ENCODE data around the gene JPT2.
A peak's percentile ranks its signal among the peaks of the same experiment; 100 is the strongest.

JPT2 gene, protein sequence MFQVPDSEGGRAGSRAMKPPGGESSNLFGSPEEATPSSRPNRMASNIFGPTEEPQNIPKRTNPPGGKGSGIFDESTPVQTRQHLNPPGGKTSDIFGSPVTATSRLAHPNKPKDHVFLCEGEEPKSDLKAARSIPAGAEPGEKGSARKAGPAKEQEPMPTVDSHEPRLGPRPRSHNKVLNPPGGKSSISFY

DNA sequence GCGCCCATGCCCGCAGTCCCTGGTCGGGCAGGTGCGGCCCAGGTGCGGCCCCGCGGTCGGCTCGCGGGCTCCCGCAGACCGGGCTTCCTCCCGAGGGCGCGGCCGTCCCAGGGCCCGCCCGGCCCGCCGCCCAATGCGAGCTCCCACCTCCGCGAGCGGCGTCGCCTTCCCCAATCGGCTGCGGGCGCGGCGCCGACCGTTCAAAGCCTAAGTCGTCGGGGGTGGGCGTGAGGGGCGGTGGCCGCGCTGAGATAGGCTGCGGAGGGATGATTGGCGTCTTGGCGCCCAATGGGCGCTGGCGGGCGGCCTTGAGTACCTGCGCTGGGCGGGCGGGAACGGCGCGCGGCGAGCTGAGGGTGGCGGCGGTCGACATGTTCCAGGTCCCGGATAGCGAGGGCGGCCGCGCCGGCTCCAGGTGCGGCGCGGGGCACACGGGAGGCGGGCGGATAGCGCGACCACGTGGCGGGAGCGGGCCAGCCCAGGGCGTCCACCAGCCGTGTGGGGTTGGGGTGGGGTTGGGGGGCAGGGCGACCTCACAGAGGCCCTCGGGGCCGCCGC lies at the start of gene JPT2:
Gene JPT2 (plus strand): TSS at position 338 of the 558 bp plus-strand sequence. CDS start 34 bp downstream, at position 372.
- DNase-seq: peak; percentile 93

DNA sequence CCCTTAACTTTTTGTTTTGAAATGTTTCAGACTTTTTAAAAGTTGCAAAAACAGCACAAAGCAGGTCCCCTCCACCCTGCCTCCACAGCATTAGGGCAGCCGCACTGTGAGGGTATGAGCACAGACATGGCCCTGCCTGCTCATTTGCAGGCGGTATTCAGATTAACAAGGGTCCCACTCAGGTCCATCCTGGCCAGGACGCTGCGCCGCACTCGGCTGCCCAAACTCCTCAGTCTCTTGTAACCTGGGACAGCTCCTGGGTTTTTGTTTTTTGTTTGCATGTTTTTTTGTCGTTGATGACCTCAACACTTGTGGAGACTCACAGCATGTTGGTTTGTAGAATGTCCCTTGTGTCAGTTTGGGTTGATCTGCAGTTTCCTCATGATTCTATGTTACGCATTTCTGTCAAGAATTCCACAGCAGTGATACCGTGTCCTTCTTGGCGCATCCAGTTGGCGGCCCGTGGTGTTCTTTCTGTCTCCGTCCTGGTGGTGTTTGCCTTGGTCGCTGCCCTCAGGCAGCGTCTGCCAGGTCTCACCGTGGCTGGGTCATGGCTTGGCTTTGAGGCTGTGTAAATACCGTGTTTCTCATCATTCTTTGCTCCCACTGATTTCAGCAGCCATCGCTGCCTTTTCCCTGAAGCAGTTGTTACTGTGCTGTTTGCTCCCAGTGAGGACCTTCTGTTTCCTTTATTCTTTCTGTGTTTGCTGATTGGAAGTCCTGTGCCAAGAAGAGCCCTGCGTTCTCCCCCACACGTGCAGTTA lies 47.4 kb upstream of the JPT2 start:
- no peak for DNase-seq

DNA sequence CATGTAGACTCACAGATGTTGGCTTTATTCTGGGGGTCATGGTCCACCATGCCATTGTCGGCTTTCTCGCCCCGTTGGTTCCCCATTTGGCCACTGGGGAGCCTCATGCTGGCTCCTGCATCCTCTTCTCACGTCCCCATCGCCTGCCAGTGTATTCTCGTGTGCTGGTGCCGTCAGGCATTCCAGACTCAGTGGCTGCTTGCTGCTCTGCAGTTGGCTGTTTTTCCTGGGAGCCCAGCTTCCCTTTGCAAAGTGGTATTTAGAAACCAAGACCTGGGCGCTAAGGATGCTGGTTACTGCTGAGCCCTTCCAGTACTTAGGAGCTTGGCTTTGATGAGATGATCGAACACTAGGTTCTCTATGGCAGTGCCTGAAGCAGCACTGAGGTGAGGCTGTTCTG lies 46.8 kb upstream of the JPT2 start:
- no peak for DNase-seq

DNA sequence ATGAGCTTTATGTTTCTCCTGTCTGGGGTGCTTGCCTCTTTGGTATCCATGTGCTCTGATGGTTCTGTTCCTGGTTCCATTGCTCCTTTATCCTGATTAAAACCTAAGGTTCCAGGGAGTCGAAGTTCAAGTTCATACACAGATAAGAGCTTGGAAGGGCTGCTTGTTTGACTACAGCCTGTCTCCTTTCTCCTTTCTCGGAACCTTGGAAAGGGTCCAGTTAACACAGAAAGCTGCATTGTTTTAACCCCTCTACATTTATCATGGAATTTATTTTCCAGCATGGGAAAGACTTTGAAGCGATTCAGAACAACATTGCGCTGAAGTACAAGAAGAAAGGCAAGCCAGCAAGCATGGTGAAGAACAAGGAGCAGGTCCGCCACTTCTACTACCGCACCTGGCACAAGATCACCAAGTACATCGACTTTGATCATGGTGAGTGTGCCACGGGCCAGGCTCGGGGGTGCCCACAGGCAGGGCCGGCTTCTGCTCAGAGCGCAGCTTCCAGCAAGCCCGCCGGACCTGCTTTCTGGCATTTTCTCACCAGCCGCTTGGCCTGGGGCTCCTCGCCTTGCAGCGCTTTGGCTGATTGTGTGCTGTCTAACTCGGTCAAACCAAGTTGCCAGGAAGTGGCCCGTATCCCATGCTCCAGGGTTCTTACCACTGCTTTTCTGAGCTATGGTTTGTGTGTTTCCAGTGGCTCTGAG lies 46.0 kb upstream of the JPT2 start:
- DNase-seq: no peak

DNA sequence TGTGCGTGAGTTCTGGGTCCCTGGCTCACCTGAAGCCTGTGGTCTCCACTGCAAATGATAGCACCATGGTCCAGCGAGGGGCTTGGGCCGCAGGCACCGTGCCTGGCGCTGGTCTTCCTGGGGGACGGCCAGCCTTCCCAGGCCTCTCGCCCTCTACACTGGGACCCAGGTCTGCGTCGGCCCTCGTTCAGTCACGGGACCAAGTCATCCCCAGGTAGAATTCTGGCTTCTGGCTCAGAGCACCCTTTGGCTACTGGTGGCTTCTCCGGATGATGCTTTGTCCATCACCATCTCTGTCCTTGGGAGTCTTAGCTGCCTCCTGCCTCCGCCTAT lies 45.5 kb upstream of the JPT2 start:
- no peak for DNase-seq

DNA sequence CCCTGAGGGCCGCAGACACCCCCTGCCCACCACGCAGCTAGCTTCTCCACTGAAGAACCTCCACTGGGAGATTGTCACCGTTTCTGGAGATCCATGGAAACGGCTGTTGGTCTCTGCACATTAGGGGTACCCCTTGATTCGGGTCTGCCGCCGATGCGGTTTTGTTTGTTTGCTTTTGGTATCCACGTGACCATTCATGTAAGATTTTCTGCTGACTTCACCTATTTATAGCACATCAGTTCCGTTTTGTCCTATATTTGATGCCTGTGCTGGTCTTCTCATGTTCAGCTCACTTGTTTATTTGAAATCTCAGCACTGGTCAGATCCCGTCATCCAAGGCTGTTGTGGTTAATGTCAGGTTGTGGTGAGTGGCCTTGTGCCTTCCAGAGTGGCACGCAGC lies 44.8 kb upstream of the JPT2 start:
- DNase-seq: no peak

DNA sequence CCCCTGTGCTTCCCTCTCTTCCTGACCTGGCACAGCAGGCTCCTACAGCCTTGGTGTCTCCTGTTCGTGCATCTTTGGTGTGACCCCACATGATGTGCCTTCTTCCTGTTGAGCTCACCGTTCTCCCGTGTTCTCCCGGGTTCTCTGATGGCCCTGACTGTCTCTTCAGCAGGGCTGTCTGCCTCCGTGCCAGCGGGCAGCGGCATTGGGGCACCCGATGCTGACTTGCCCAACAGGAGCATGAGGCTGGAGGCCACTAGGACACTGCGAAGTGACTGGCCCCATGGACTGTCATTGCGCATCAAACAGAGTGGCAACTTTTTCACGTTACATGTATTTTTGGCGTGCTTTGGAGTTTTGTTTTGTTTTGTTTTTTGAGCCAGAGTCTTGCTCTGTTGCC lies 43.5 kb upstream of the JPT2 start:
- no peak for DNase-seq

DNA sequence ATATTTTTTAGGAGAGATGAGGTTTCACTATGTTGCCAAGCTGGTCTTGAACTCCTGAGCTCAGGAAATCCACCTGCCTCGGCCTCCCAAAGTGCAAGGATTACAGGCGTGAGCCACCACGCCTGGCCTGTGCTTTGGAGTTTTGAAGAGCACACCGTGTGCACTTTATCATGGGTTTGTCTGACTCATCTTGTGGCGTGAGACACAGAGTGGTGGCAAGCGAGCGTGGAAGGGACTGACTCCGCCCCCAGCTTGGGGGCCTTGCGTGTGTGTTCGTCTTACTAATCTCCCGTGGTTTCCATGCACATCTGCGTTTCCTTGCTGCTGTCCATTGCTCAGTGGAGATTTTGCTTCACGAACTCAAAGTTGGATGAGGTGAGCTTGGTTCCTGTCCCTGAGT lies 43.0 kb upstream of the JPT2 start:
- DNase-seq: no peak

DNA sequence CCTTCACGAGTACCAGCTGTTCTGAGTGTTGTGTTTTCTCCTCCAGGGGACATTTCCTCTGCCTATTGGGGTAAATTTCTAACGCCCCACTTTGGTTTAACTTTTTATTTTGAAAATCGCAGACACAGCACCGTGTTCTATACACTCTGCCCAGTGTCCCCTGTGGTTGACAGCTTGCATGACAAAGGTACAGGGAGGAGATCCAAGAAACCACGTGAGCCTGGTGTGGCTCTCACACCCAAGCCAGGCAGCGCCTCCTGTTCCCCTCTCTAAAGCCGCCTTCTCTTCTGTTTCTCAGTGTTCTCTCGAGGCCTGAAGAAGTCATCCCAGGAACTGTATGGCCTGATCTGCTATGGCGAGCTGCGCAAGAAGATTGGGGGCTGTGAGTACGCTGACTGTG lies 40.6 kb upstream of the JPT2 start:
- DNase-seq: no peak

DNA sequence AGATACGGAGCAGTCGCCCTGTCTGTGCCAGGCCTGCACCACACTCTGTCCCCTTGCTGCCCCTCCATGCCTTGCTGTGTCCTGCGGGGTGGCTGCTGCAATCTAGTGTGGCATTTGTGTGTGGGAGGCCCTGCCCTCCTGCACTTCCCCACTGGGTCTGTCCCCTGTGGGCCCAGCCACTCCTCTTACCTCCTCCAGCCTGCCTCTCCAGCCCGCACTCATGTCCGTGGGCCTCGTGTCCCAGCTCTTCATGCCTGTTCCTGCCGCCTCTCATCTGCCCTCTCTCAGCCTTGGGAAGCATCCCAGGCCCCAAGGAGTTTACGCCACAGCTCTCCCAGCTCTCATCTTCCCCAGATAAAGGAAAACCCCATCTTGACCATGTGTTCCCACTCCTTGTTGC lies 39.3 kb upstream of the JPT2 start:
- no peak for DNase-seq

DNA sequence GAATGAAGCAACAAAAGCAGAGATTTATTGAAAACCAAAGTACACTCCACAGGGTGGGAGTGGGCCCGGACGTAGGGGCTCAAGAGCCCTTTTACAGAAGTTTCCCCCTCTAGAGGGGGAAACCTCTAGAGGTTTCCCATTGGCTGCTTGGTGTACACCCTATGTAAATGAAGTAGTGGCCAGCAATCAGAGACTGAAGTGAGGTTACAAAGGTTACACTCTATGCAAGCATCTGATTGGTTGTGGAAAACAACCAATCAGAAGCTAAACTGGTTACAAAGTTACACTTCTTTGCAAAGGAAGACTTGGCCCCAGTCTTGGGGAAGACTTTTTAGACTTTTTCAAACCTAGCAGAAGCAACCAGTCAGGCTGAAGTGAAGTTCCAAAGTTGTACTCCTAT lies 38.8 kb upstream of the JPT2 start:
- no peak for DNase-seq

DNA sequence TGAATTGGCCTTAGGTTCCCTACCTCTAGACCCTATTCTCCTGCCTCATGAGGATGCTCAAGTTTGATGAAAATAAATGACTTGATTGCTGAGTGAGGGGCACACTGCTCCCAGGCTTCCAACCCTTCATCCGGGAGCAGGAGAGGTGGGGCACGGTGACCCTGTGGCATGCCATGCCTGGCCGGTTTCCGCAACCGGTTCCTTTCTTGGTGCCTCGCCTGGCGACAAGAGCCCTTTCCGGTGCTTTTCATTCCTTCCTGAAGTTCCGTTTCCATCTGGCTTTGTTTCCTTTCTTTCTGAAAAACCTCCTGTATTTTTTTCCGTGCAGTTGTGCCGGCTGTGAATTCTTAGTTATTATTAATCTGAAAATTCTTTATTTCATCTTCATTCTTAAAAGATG lies 38.2 kb upstream of the JPT2 start:
- no peak for DNase-seq

DNA sequence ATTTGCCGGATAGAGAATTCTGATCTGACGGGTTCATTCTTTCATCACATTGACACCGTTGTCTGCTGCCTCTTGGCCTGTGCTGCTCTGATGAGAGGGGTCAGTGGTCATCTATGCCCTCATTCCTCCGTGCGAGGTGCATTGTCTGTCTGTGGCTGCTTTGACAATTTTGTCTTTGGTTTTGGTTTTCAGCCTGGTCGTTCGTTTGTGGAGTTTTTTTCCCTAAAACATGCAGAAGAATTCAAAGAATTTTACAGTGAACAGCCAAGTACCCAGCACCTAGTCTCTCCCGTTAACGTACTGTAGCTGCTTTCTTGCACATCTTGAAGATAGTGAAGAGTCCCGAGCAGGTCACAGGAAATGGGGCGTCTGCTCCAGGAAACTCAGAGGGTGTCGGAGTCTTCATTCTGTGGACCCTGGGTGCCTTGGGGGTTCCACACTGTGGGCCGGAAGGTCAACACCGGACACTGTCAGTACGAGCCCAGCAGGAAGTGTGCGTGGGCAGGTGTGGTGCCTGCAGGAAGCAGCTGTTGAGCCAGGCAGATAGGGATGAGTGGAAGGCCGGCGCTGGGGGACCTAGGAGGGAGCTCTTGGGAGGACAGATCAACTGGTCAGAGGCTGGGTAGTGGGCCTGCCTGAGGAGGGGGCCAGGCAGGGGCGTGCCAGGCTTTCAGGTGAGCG lies 37.7 kb upstream of the JPT2 start:
- DNase-seq: no peak

DNA sequence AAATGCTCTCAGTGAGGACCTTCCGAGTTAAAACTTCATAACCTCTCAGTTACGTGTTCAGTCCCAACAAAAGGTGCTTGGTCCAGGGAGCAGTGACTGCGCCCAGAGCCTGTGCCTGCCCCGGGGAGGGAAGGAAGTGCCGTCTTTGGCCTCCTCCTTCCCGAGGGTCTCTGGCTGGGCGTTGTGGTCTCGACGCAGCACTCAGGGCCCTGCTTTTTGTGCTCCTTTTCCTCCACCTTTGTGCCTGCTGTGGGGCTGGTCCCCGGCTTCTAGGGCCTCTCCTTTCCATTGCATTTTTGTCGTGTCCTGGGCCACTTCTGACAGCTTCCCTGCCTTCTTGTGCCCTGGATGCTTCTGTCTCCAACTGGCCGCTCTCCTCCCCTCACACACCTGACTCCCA lies 36.8 kb upstream of the JPT2 start:
- DNase-seq: no peak

DNA sequence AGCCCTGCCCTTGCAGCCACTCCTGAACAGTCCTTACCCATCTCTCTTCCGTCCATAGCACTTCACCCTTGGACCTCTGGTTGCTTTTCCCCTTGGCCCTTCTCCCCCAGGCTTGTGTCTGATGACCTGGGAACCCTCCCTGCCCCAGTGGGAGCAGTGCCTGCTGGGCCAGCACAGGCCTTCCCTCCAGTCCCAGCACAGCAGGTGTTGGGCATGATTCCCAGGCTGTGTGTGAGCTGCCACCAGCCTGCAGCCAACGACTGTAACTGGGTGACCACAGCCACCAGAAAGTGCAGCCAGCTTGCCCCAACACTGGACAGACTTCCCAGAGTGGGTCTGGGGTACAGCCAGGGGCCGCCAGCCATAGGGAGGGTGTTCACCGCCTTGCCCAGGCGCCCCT lies 35.9 kb upstream of the JPT2 start:
- no peak for DNase-seq

DNA sequence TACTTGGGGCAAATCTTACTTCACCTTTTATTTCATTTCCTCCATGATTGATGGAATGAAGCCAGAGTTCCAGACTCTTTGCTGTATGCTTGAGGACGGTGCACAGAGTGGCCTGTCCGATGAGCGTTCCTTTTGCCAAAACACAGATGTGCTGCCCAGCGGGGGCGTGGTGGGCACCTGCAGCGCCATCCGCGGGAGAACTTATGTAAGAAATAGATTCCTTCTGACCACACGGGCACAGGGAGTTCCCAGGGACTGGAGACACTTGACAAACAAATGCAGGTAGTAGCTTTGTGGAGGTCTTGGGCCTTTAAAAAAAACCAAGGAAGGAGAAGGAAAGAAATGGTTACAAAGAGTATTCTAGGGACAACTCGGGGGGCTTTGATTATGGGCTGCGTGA lies 35.3 kb upstream of the JPT2 start:
- DNase-seq: no peak

DNA sequence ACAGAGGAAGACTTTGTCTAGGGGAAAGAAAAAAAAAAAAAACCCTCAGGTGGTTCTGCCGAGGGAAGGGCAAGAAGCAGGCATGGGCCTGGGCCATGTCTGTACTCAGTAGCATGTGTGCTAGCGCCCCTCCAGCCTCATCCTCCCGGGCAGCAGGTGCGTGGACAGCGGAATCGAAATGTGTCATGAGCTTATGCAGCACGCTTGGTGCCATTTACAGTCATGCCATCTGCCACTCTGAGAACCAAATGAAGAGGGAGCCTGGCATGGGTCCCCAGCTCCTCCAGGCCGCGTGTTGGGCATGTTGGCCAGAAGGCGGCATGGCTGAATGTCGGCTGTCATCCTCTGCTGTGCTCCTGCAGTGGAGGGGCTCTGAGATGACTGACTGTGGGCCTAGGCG lies 34.6 kb upstream of the JPT2 start:
- DNase-seq: no peak

DNA sequence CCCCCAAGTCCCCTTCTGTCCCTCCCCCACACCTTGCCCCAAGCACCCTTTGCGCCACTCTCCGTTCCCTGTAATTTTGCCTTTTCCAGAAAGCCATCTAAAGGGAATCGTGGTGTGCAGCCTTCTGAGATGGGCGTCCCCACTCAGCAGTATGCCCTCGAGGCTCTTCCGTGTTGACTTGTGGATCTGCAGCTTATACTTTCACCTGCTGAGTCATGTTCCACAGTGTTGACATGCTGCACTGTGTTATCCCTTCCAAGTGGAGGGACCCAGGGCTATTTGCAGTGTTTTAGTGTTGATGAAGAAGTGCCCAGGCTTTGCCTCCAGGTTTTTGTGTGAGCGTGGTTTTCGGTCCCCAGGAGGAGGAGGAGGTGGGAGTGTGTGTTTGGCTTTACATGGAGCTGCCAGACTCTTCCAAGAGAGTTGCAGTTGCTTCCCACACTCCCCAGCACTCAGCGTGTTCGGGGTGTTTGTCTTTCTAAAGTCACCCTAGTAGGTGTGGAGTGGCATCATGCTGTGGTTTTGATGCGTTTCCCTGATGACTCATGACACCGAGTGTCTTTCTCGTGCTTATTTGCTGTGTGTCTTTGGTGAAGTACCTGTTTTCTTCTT lies 32.1 kb upstream of the JPT2 start:
- DNase-seq: no peak

DNA sequence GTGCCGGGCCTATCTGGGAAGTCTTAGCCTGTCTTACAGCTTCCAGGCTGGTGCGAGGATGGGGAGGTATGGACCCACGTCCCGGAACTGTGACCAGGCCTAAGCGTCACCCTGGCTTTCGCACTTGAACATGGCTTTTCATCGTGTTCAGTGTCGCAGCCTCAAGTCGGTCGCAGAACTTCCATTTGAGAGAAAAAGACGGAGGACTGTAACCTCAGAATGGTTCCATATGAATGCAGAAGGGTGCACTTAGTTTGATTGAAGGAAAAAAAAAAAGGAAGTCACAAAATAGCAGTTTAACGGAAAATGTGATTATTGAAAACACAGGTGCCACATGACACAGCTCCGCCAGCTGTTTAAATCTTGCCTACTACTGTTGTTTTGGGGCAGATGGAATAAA lies 30.2 kb upstream of the JPT2 start:
- DNase-seq: no peak

DNA sequence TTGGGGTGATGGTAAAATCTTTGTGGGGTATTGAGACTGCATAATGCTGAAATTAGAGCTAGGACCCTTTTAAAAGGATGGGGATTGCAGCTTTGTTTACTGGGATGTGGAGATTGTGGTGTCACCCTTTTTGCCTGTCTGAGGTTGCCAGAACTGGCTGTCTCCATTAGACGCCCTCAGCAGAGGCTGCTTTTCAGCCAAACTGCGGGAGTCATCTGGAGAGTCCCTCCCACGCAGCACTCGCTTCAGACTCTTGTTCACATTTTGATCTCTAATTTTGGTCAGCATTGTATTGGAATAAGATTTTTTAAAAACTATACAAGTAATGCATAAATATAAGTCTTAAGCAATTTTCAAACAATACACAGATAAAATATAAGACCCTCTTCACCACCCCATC lies 27.9 kb upstream of the JPT2 start:
- no peak for DNase-seq

DNA sequence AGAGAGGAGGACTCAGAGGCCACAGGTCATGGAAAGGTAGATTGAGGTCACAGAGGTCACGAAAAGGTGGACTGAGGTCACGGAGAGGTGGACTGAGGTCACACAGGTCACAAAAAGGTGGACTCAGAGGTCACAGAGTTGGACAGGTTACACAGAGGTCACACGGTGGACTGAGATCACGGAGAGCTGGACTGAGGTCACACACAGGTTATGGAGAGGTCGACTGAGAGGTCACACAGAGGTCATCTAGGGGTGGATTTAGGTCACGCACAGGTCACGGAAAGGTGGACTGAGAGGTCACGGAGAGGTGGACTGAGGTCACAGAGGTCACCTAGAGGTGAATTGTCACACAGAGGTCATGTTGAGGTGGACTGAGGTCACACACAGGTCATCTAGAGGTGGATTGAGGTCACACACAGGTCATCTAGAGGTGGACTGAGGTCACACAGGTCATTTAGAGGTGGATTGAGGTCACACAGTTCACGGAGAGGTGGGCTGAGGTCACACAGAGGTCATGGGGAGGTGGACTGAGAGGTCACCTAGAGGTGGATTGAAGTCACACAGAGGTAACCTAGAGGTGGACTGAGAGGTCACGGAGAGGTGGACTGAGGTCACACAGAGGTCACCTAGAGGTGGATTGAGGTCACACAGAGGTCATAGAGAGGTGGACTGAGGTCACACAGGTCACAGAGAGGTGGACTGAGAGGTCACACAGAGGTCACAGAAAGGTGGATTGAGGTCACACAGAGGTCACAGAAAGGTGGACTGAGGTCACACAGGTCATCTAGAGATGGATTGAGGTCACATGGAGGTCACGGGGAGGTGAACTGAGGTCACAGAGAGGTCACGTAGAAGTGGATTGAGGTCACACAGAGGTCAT lies 26.7 kb upstream of the JPT2 start:
- no peak for DNase-seq

DNA sequence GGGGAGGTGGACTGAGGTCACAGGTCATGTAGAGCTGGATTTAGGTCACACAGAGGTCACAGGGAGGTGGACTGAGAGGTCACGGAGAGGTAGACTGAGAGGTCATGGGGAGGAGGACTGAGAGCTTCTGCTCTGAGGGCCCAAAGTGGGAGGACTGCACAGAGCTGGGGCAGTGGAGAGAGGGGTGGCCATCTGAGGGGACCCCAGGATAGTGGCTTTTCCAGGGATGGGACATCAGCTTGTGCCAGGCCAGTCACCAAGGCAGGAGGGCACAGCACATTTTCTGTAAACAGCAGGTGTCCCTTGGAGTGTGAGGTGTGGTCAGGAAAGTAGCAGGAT lies 26.1 kb upstream of the JPT2 start:
- no peak for DNase-seq

Data from NCI-H446 treated with DMSO at 0.1 percent for 48 hours (cell line).